Erythroblast (primary cell): ENCODE measurements around the gene SRSF10.

Experiments
- GATA1 ChIP-seq: IDR thresholded peaks from 2 replicates; pipeline ENCODE4 v1.6.1; 2011; ENCODE audit warnings: low read depth, mild to moderate bottlenecking, control low read depth, low read length, moderate library complexity
- POLR2A ChIP-seq: IDR thresholded peaks from 2 replicates; pipeline ENCODE4 v1.6.1; 2011; ENCODE audit warnings: mild to moderate bottlenecking, low read length

DNA sequence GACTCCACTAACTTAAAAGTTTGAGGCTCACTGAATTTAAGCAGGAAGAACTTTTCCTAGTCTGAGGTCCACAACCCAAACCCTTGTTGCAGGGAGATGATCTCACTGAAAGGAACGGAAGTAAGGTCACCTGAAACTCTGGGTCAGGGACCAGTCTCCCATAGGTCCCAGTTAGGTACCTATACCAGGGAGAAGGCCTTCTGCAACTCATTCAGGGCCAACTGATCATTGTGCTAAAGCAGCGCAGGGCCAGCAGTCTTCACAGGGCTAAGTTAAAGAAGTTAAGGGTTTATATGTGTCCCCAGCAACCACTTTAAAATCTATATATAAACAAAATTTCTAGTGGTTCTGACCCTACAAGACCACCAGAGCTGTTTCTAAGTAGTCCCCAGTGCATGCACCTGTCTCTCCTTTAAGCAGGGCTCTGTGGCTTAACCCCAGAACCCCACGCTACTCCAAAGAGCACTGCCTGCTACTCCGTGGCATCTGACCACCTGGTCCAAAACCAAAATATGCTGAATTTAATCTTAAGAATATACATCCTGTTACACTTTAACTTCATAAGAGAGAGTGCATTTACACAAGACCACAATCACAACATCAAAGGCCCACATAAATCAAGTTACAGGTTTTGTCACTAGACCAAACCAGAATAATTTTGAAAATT is 2.8 kb downstream of the SRSF10 start:
- TF ChIP-seq POLR2A, result no peak
- no peak for TF ChIP-seq GATA1
